ENCODE measurements around the gene SUSD2. TPM values are rescaled to one million over a fixed set of nuclear protein-coding genes. Genes with fewer than 3 reads are reported as not detected.

Gene SUSD2
- total and polyA plus RNA-seq, 2 of the 8 experiments (the other 6 are each of a cell fraction or from before 2014, with no cell fraction given): 2.0 to 4.8 TPM

DNA sequence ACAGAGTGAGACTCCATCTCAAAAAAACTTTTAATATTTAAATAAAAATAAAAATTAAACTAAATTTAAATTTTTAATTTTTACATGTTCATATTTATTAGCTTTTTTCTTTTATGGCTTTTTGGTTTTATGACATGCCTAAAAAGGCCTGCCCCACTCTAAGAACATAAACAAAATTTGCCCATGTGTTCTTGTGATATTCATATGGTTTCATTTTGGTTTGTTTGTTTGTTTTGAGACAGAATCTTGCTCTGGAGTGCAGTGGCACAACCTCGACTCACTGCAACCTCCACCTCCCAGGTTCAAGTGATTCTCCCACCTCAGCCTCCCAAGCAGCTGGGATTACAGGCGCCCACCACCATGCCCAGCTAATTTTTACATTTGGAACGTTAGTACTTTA lies 27.7 kb downstream of the SUSD2 start (continued):
- TF ChIP-seq, protein P1, sequence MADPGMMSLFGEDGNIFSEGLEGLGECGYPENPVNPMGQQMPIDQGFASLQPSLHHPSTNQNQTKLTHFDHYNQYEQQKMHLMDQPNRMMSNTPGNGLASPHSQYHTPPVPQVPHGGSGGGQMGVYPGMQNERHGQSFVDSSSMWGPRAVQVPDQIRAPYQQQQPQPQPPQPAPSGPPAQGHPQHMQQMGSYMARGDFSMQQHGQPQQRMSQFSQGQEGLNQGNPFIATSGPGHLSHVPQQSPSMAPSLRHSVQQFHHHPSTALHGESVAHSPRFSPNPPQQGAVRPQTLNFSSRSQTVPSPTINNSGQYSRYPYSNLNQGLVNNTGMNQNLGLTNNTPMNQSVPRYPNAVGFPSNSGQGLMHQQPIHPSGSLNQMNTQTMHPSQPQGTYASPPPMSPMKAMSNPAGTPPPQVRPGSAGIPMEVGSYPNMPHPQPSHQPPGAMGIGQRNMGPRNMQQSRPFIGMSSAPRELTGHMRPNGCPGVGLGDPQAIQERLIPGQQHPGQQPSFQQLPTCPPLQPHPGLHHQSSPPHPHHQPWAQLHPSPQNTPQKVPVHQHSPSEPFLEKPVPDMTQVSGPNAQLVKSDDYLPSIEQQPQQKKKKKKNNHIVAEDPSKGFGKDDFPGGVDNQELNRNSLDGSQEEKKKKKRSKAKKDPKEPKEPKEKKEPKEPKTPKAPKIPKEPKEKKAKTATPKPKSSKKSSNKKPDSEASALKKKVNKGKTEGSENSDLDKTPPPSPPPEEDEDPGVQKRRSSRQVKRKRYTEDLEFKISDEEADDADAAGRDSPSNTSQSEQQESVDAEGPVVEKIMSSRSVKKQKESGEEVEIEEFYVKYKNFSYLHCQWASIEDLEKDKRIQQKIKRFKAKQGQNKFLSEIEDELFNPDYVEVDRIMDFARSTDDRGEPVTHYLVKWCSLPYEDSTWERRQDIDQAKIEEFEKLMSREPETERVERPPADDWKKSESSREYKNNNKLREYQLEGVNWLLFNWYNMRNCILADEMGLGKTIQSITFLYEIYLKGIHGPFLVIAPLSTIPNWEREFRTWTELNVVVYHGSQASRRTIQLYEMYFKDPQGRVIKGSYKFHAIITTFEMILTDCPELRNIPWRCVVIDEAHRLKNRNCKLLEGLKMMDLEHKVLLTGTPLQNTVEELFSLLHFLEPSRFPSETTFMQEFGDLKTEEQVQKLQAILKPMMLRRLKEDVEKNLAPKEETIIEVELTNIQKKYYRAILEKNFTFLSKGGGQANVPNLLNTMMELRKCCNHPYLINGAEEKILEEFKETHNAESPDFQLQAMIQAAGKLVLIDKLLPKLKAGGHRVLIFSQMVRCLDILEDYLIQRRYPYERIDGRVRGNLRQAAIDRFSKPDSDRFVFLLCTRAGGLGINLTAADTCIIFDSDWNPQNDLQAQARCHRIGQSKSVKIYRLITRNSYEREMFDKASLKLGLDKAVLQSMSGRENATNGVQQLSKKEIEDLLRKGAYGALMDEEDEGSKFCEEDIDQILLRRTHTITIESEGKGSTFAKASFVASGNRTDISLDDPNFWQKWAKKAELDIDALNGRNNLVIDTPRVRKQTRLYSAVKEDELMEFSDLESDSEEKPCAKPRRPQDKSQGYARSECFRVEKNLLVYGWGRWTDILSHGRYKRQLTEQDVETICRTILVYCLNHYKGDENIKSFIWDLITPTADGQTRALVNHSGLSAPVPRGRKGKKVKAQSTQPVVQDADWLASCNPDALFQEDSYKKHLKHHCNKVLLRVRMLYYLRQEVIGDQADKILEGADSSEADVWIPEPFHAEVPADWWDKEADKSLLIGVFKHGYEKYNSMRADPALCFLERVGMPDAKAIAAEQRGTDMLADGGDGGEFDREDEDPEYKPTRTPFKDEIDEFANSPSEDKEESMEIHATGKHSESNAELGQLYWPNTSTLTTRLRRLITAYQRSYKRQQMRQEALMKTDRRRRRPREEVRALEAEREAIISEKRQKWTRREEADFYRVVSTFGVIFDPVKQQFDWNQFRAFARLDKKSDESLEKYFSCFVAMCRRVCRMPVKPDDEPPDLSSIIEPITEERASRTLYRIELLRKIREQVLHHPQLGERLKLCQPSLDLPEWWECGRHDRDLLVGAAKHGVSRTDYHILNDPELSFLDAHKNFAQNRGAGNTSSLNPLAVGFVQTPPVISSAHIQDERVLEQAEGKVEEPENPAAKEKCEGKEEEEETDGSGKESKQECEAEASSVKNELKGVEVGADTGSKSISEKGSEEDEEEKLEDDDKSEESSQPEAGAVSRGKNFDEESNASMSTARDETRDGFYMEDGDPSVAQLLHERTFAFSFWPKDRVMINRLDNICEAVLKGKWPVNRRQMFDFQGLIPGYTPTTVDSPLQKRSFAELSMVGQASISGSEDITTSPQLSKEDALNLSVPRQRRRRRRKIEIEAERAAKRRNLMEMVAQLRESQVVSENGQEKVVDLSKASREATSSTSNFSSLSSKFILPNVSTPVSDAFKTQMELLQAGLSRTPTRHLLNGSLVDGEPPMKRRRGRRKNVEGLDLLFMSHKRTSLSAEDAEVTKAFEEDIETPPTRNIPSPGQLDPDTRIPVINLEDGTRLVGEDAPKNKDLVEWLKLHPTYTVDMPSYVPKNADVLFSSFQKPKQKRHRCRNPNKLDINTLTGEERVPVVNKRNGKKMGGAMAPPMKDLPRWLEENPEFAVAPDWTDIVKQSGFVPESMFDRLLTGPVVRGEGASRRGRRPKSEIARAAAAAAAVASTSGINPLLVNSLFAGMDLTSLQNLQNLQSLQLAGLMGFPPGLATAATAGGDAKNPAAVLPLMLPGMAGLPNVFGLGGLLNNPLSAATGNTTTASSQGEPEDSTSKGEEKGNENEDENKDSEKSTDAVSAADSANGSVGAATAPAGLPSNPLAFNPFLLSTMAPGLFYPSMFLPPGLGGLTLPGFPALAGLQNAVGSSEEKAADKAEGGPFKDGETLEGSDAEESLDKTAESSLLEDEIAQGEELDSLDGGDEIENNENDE (IDR thresholded peaks at IDR 0.05; ENCODE audit: insufficient replicate concordance, low read length): no peak
- TF ChIP-seq MAFK (IDR thresholded peaks at IDR 0.05; ENCODE audit: low read depth, low read length) (no peak), TBP (IDR thresholded peaks at IDR 0.05; ENCODE audit: low read depth, low read length) (no peak), CBX8 (IDR thresholded peaks at IDR 0.05; ENCODE audit: borderline replicate concordance, low read depth, low read length) (no peak), BCL11A (IDR thresholded peaks at IDR 0.05; ENCODE audit: low read depth in 2 of 2, low read length in 2 of 2) (no peak)
- TF ChIP-seq, protein P2, sequence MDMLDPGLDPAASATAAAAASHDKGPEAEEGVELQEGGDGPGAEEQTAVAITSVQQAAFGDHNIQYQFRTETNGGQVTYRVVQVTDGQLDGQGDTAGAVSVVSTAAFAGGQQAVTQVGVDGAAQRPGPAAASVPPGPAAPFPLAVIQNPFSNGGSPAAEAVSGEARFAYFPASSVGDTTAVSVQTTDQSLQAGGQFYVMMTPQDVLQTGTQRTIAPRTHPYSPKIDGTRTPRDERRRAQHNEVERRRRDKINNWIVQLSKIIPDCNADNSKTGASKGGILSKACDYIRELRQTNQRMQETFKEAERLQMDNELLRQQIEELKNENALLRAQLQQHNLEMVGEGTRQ (IDR thresholded peaks at IDR 0.05; ENCODE audit: low read length): no peak
